CD4-positive, alpha-beta memory T cell (primary cell): ENCODE results near the gene MR1. TPM values are rescaled to one million over a fixed set of nuclear protein-coding genes. Genes with fewer than 3 reads are reported as not detected.

Experiments used
- CTCF ChIA-PET: fragments of 350-600 bp; sonication (Branson Sonifier 250); formaldehyde crosslinking; loops from one replicate; lab custom pipeline; 2021; ENCODE audit warnings: inconsistent platforms; ENCODE audit not compliant: partially characterized antibody; lab: Charles Lee
- POLR2A ChIA-PET: fragments of 350-600 bp; sonication (Branson Sonifier 250); formaldehyde crosslinking; loops from one replicate; lab custom pipeline; 2021; ENCODE audit not compliant: partially characterized antibody; lab: Charles Lee
- DNase-seq, 5 donors: peaks; one replicate each; pipeline versions ENCODE4 v3.0.0 to v3.0.0-alpha.2; 2020 to 2022; ENCODE audit warnings: mixed read lengths in 1 of 5
- H3K27ac ChIP-seq: one replicate; pipeline ENCODE4 v1.7.0; 2013; ENCODE audit warnings: low read depth, low read length
- H3K27me3 ChIP-seq: 2 replicates; pipeline ENCODE4 v1.7.0; 2013; ENCODE audit warnings: mild to moderate bottlenecking, low read length, moderate library complexity; ENCODE audit not compliant: insufficient read depth
- H3K36me3 ChIP-seq: 2 replicates; pipeline ENCODE4 v1.7.0; 2013; ENCODE audit warnings: mild to moderate bottlenecking, low read length, moderate library complexity; ENCODE audit not compliant: insufficient read depth
- H3K4me1 ChIP-seq: 2 replicates; pipeline ENCODE4 v1.7.0; 2013; ENCODE audit warnings: mild to moderate bottlenecking, low read length, moderate library complexity; ENCODE audit not compliant: insufficient read depth
- H3K4me3 ChIP-seq, 2 donors: one replicate each; pipeline ENCODE4 v1.7.0; 2013; ENCODE audit warnings: low read length in 2 of 2, mild to moderate bottlenecking in 1 of 2
- H3K9me3 ChIP-seq, 2 donors: one replicate each; pipeline ENCODE4 v1.7.0; 2013; ENCODE audit warnings: low read length in 2 of 2, control low read depth in 1 of 2; ENCODE audit not compliant: control insufficient read depth in 1 of 2
- H3K27ac Mint-ChIP-seq, 7 donors: one replicate each; pipeline ENCODE4 v1.8.0; 2020 to 2021; ENCODE audit warnings: mixed read lengths in 7 of 7, mild to moderate bottlenecking in 6 of 7, inconsistent platforms in 3 of 7, moderate library complexity in 3 of 7
- H3K27me3 Mint-ChIP-seq, 2 donors: one replicate each; pipeline ENCODE4 v1.8.0; 2020 to 2021; ENCODE audit warnings: mixed read lengths in 2 of 2
- H3K36me3 Mint-ChIP-seq, 2 donors: one replicate each; pipeline ENCODE4 v1.8.0; 2020 to 2021; ENCODE audit warnings: mixed read lengths in 2 of 2, inconsistent platforms in 1 of 2, mild to moderate bottlenecking in 1 of 2
- H3K4me1 Mint-ChIP-seq, 4 donors: one replicate each; pipeline ENCODE4 v1.8.0; 2020 to 2021; ENCODE audit warnings: mixed read lengths in 4 of 4, mild to moderate bottlenecking in 1 of 4
- H3K4me3 Mint-ChIP-seq, 8 donors: one replicate each; pipeline ENCODE4 v1.8.0; 2020 to 2021; ENCODE audit warnings: mixed read lengths in 8 of 8, mild to moderate bottlenecking in 7 of 8, moderate library complexity in 6 of 8, inconsistent platforms in 3 of 8
- H3K9me3 Mint-ChIP-seq, 8 donors: one replicate each; pipeline ENCODE4 v1.8.0; 2020 to 2021; ENCODE audit warnings: mixed read lengths in 8 of 8, mild to moderate bottlenecking in 5 of 8, inconsistent platforms in 3 of 8, moderate library complexity in 1 of 8
- intact Hi-C: fragments of 100-400 bp; cut with micrococcal nuclease; formaldehyde crosslinking; loops from one replicate; pipeline ENCODE4 v1.15.1; 2023
- polyA plus RNA-seq, 2 donors: library from polyadenylated mRNA; unstranded; fragments of 300-500 nt; fragmentation: Illumina TruSeq; gene quantifications; one replicate each; pipeline ENCODE4 v1.2.3, GENCODE V29; 2021
- total RNA-seq, 2 experiments: library from RNA; stranded (reverse); gene quantifications; one replicate each; pipeline ENCODE4 v1.2.3, GENCODE V29; 2021

MR1 gene
- total and polyA plus RNA-seq, 4 experiments from 2014 or later: 31.5 to 38.6 (median 32.5) TPM

DNA sequence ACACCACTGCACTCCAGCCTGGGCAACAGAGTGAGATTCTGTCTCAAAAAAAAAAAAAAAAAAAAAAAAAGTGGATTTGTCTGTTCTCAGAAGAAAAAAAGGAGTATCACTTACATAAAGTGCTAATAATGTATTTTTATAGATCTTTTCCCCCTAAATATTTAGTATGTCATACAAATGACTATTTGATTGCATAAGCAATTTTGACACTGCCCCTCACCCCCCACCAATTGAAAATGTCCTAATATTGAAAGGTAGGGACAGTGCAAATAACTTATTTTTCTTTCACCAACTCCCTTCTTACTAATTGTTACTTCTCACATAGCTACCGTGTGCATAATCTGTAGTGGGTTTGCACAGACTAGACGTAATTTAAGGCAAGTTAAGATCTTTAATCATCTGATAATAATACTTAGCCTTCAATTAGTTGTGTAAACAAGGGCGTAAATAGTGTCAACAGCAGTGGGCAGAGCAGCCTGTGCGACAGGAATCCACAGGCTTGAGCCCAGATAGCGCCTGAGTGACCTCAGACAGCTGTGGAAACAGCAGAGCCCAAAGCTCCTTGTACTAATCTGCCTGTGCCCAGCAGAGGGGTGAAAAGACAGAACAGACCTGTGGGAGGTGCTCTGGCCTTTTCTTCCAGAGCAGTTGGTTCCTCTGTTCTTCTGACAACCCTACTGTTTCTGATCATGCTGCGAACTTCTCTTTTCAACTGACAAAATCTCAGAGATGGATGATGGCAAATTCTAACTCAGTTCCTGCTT, 50.2 kb downstream of the MR1 start:
- Histone ChIP-seq H3K36me3 (no peaks in the 10 kb centered on the region), H3K27ac (no peak overlapping the region), H3K27me3 (no peaks in the 10 kb centered on the region), H3K4me3 (no peak overlapping the region), H3K9me3 (no peaks in the 10 kb centered on the region), H3K4me1 (peaks cover 16% of the 10 kb centered on the region)
- peak; percentile 63 to 74 (median 67) for DNase-seq
- H3K36me3 Mint-ChIP-seq: peaks cover 0 to 4% of the 10 kb centered on the region in 2 donors
- intact Hi-C loops: loop anchor here (1.0 kb wide), 4 partner anchors 46 to 82 kb away; partner anchors contain the start of gene MR1
- ChIA-PET CTCF (interaction anchor here (0.6 to 11.4 kb wide), 21 partner anchors 8 to 221 kb away, joined by 3 to 311 read pairs (median 4); partner anchors contain the start of gene MR1), POLR2A (interaction anchor here (0.7 to 14.9 kb wide), 6 partner anchors 21 to 82 kb away, joined by 4 to 508 read pairs (median 8); partner anchors contain the start of gene MR1)
- H3K27me3 Mint-ChIP-seq: peaks cover 2 to 3% of the 10 kb centered on the region in 2 donors
- peak overlapping the region in 2 of 8 donors; percentile 21 to 29 for H3K4me3 Mint-ChIP-seq
- H3K27ac Mint-ChIP-seq: peak overlapping the region in 3 of 7 donors; percentile 6 to 62 (median 34)
- H3K9me3 Mint-ChIP-seq: peaks cover 0 to 3% (median 0%) of the 10 kb centered on the region in 8 donors
- peaks cover 6 to 24% (median 15%) of the 10 kb centered on the region in 4 donors for H3K4me1 Mint-ChIP-seq

DNA sequence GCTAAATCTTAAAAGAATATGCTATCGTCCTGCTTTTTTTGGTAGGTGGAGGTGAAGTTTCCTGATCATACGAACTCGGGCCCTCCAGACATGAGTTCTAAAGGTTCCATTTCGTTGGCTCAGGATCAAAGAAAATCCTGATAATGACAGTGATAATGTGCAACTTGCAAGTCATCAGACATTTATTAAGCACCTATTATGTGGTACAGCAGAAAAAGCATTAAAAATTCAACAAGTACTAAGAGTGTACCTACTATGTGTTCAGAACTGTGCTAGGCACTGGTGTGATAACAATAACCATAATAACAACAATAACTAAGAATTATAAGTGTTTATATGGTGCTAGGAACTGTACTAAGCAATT, 50.8 kb downstream of the MR1 start:
- Histone ChIP-seq H3K36me3 (no peaks in the 10 kb centered on the region), H3K9me3 (no peaks in the 10 kb centered on the region), H3K27ac (no peak overlapping the region), H3K4me3 (no peak overlapping the region), H3K27me3 (no peaks in the 10 kb centered on the region), H3K4me1 (peaks cover 16% of the 10 kb centered on the region)
- intact Hi-C loops: loop anchor here (1.0 kb wide), 4 partner anchors 46 to 82 kb away; partner anchors contain the start of gene MR1
- no peaks in the 10 kb centered on the region for H3K27me3 Mint-ChIP-seq
- DNase-seq: no peak
- H3K4me1 Mint-ChIP-seq: peaks cover 6 to 25% (median 15%) of the 10 kb centered on the region in 4 donors
- CTCF ChIA-PET: interaction anchor here (0.7 to 11.4 kb wide), 16 partner anchors 15 to 335 kb away, joined by 3 to 311 read pairs (median 8); no protein-coding TSS in a partner anchor
- POLR2A ChIA-PET: interaction anchor here (1.0 to 14.9 kb wide), 6 partner anchors 20 to 81 kb away, joined by 6 to 508 read pairs (median 10); partner anchors contain the start of gene MR1
- H3K27ac Mint-ChIP-seq: peak overlapping the region in 2 of 7 donors; percentile 34 to 62
- H3K4me3 Mint-ChIP-seq: peak overlapping the region in 2 of 8 donors; percentile 21 to 29
- peaks cover 0 to 4% of the 10 kb centered on the region in 2 donors for H3K36me3 Mint-ChIP-seq
- peaks cover 0 to 3% (median 0%) of the 10 kb centered on the region in 8 donors for H3K9me3 Mint-ChIP-seq

DNA sequence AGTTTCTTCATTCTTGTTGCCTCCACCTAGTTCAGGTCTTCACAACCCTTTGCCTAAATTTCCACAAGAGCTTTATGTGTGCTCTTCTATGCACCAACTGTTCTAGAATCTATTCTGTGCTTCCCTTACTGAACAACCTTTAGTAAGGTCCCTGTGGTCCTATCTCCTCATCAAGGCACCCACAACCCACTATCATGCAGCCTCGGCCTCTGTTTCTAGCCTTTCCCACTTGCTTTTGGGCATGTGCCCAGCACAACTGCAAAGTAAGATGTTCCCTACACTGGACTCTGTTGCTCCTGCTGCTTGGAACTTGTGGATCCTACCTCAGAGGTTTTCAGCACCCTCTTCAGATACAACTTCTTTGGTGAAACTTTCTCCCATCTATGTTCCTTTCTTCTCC, 52.3 kb downstream of the MR1 start:
- POLR2A ChIA-PET: interaction anchor here (2.2 to 14.9 kb wide), 2 partner anchors 19 to 55 kb away, joined by 10 to 508 read pairs; no protein-coding TSS in a partner anchor
- CTCF ChIA-PET: interaction anchor here (1.0 to 11.4 kb wide), 7 partner anchors 48 to 82 kb away, joined by 4 to 311 read pairs (median 7); partner anchors contain the start of gene MR1
- H3K27ac ChIP-seq: no peak overlapping the region
- no peaks in the 10 kb centered on the region for H3K36me3 ChIP-seq
- intact Hi-C loops: loop anchor here (5.0 kb wide), 2 partner anchors 454 to 584 kb away; partner anchors contain the start of genes ACBD6 and XPR1
- Mint-ChIP-seq H3K9me3 (peaks cover 0 to 6% (median 0%) of the 10 kb centered on the region in 8 donors), H3K4me3 (no peak overlapping the region), H3K27me3 (no peaks in the 10 kb centered on the region), H3K4me1 (peaks cover 11 to 40% (median 20%) of the 10 kb centered on the region in 4 donors), H3K27ac (peak overlapping the region in 1 of 7 donors; percentile 25), H3K36me3 (peaks cover 0 to 16% of the 10 kb centered on the region in 2 donors)
- H3K4me3 ChIP-seq: no peak overlapping the region
- peaks cover 20% of the 10 kb centered on the region for H3K4me1 ChIP-seq
- H3K9me3 ChIP-seq: no peaks in the 10 kb centered on the region
- H3K27me3 ChIP-seq: no peaks in the 10 kb centered on the region
- DNase-seq: no peak

DNA sequence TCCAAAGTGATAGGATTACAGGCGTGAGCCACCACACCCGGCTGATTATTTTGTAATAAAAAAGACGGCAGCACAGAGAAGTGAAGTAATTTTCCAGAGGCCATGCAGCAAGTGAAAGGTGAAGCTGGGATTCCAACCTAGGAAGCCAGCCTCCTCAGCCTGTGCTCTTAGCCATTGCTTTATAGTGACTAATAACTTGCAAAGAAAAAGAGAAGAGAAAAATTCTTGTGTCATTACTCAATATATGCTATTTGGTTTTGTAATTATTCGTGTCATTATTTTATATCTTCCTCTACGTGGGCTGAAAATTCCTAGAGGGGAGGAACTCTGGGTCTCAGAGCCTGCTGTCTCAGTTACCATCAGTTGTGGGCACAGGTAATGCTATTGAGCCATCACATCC, 53.1 kb downstream of the MR1 start:
- peaks cover 28% of the 10 kb centered on the region for H3K4me1 ChIP-seq
- H3K4me3 ChIP-seq: no peak overlapping the region
- Mint-ChIP-seq H3K27ac (peak overlapping the region in 2 of 7 donors; percentile 21 to 96), H3K4me3 (no peak overlapping the region), H3K4me1 (peaks cover 19 to 49% (median 27%) of the 10 kb centered on the region in 4 donors), H3K36me3 (peaks cover 1 to 18% of the 10 kb centered on the region in 2 donors), H3K27me3 (no peaks in the 10 kb centered on the region), H3K9me3 (peaks cover 0 to 6% (median 0%) of the 10 kb centered on the region in 8 donors)
- ChIA-PET CTCF (interaction anchor here (1.0 to 11.4 kb wide), 4 partner anchors 57 to 81 kb away, joined by 4 to 311 read pairs (median 38); no protein-coding TSS in a partner anchor), POLR2A (interaction anchor here (0.6 to 14.9 kb wide), 5 partner anchors 18 to 71 kb away, joined by 3 to 508 read pairs (median 73); partner anchors contain the start of gene STX6)
- no peak overlapping the region for H3K27ac ChIP-seq
- intact Hi-C loops: loop anchor here (5.0 kb wide), 2 partner anchors 455 to 585 kb away; partner anchors contain the start of genes ACBD6 and XPR1
- H3K36me3 ChIP-seq: no peaks in the 10 kb centered on the region
- H3K9me3 ChIP-seq: no peaks in the 10 kb centered on the region
- H3K27me3 ChIP-seq: no peaks in the 10 kb centered on the region
- no peak for DNase-seq

DNA sequence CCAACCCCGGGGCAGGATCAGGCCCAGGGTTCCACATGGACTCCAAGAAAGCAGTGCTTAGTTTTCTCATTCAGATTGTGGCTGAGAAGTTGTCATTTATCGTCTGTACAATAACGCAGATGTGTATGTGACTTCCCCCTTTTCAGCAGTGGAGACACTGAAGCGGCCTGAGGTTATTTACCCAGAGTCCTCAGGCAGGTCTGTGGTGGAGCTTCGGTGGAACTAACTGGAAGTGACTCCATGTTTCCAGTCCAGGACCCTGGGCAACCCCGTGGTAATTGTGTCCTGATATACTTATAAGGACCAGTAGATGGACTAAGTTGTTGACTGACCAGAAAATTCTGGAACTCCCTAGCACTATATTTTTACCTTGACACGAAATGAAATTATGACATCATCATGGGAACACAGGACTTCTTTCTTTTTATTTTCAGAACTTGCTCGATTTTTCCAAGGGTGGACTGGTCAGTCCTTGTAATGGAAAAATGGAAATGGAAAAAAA, 53.7 kb downstream of the MR1 start:
- intact Hi-C loops: loop anchor here (5.0 kb wide), 2 partner anchors 455 to 585 kb away; partner anchors contain the start of genes ACBD6 and XPR1
- H3K9me3 ChIP-seq: no peaks in the 10 kb centered on the region
- H3K36me3 ChIP-seq: no peaks in the 10 kb centered on the region
- Mint-ChIP-seq H3K36me3 (peaks cover 4 to 21% of the 10 kb centered on the region in 2 donors), H3K4me1 (peaks cover 22 to 54% (median 32%) of the 10 kb centered on the region in 4 donors), H3K27ac (peak overlapping the region in 2 of 7 donors; percentile 52 to 96), H3K4me3 (peak overlapping the region in 3 of 8 donors; percentile 26 to 57 (median 29)), H3K27me3 (no peaks in the 10 kb centered on the region), H3K9me3 (peaks cover 0 to 6% (median 0%) of the 10 kb centered on the region in 8 donors)
- ChIA-PET CTCF (interaction anchor here (4.3 to 11.4 kb wide), 3 partner anchors 16 to 80 kb away, joined by 68 to 311 read pairs (median 75); no protein-coding TSS in a partner anchor), POLR2A (interaction anchor here (0.7 to 14.9 kb wide), 6 partner anchors 17 to 71 kb away, joined by 3 to 508 read pairs (median 54); partner anchors contain the start of gene STX6)
- H3K27ac ChIP-seq: no peak overlapping the region
- no peaks in the 10 kb centered on the region for H3K27me3 ChIP-seq
- H3K4me3 ChIP-seq: no peak overlapping the region
- H3K4me1 ChIP-seq: peaks cover 32% of the 10 kb centered on the region
- no peak for DNase-seq
